HG03060 (cell line): ENCODE data around the gene BAMBI.

Experiments used
- ATAC-seq: cut with Tn5 transposase; IDR thresholded peaks from one replicate; pipeline ENCODE4 v1.9.1; 2021; ENCODE audit warnings: low read depth, moderate number of reproducible peaks; ENCODE audit not compliant: unreplicated experiment

The BAMBI gene

DNA sequence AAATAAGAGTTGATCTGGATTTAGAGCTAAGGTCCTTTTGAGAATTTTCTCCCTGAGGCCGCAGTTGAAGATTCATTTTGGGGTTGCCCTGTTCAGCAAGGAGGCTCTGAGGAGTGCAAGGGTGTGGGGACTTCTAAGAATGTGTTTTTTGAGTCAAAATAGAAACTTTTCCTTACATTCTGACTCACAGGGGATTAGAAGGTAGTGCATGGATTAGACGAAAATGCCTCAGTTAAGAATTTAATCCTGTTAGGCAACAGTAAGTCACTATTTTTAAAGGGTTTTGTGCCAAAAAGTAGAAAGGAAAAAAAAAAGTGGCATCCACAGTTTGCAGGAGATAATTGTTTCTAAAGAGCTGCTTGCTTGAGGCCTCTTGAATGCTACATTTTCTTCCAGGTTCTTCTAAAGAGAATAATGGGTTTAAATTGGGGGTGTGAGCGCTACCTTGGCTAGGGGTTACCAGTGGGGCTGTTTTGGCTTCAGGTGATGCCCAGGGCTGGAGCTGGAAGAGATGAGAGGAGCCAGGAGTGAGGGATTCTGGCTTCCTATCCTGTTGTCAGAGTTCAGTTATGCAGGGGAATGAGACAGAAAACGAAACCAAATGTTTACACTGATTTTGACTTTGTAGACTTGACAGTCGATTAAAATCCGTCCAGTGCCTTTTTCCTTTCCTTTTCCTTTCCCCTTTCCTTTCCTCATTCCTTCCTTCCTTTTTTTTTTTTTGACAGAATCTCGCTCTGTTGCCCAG is 52.9 kb downstream of the BAMBI start:
- no peak for ATAC-seq

DNA sequence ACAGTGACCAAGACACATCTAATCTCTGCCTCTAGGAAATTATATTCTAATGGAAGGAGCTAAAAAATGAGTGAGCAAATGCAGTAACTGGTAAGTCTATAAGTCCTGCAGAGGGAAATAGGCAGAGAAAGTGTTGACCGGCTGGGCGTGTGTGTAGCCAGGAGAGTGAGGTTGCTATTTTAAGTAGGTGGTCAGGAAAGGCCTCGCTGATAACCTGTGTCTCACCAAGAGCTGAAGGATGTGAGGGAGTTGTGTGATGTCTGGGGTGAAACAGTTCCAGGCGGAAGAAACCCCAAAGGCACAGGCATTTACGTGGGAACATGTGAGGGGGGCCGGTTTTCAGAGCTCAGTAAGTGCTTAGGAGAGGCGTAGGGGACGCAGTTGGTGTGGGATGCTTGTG is 54.8 kb downstream of the BAMBI start:
- no peak for ATAC-seq
